AG09309 (cell line): ENCODE results near the gene POGK.

Experiments used
- DNase-seq: peaks from one replicate; pipeline ENCODE4 v3.0.0-alpha.2; 2010; ENCODE audit warnings: low read depth
- H3K4me3 ChIP-seq: 2 replicates; pipeline ENCODE4 v1.5.1; 2011; ENCODE audit warnings: mild to moderate bottlenecking, low read depth, low read length, moderate library complexity; ENCODE audit not compliant: control insufficient read depth
- CTCF ChIP-seq: IDR thresholded peaks from 2 replicates; pipeline ENCODE4 v1.5.1; 2011; ENCODE audit warnings: mild to moderate bottlenecking, low read depth, low read length, inconsistent platforms; ENCODE audit not compliant: insufficient read depth, control insufficient read depth; ENCODE audit errors: missing control alignments

Gene POGK

GRCh38 chr1:166843322-166843721 is 4.0 kb downstream of the POGK start:
- DNase-seq: no peak
- no peak for TF ChIP-seq CTCF
- H3K4me3 ChIP-seq: no peak overlapping the region

GRCh38 chr1:166843769-166844596 is 4.7 kb downstream of the POGK start:
- no peak for DNase-seq
- TF ChIP-seq CTCF: no peak
- no peak overlapping the region for H3K4me3 ChIP-seq

DNA sequence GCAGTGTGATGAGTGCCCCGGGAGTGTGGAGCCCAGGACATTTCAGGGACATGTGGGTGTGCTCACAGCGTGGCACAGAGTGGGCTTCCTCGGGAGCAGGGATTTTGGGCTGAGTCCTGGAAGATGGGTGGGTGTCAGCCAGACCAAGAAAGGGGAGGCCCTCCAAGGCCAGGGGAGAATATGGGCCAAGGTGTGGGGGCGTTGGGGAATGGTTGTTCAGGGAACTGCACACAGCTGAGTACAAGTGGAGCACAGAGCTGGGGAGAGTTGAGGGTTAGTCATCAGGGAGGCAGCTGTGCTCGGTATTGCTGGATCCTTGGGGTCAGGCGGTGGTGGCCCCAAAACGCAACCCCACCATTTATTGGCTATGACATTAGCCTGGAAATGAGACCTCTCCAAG is 5.5 kb downstream of the POGK start:
- DNase-seq: no peak
- TF ChIP-seq CTCF: no peak
- no peak overlapping the region for H3K4me3 ChIP-seq

DNA sequence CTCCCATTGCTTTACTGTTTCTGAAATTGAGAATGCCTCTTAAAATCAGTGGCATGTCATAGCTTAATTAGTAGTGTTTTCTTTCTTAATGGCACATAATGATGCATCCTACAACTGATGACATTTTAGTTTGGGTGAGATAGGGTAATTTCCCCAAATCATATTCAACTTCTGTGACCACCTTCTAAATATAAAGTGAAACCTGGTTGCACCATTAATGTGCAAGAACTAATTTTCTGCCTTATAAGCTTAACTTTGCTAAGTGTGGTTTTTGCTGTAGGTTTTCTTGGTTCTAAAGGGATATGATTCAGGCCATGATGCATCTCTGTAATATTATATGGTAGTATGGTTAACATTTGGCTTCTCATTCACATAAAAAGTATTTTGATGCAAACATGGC is 8.9 kb downstream of the POGK start:
- H3K4me3 ChIP-seq: no peak overlapping the region
- TF ChIP-seq CTCF: no peak
- no peak for DNase-seq

- DNase-seq: no peak
- TF ChIP-seq CTCF: no peak
- no peak overlapping the region for H3K4me3 ChIP-seq
Measured at GRCh38 chr1:166849135-166849534, 9.9 kb downstream of the POGK start.

- H3K4me3 ChIP-seq: no peak overlapping the region
- no peak for TF ChIP-seq CTCF
- no peak for DNase-seq
Measured at GRCh38 chr1:166852918-166853317, 13.6 kb downstream of the POGK start.
